Endothelial cell of umbilical vein (primary cell): ENCODE measurements around the gene STK40. TPM values are rescaled to one million over a fixed set of nuclear protein-coding genes. Genes with fewer than 3 reads are reported as not detected.

ENCODE experiments used
- BruUV-seq: library from RNA; stranded (reverse); fragments of 400-500 nt; replicated peaks from 2 replicates; lab custom pipeline; 2021; lab: Mats Ljungman, UMichigan
- CTCF ChIA-PET: fragments of 300-600, 350-600 bp; sonication (Branson Sonifier 250); formaldehyde crosslinking; loops from one replicate; lab custom pipeline; 2021; ENCODE audit warnings: antibody characterized with exemption, inconsistent platforms; lab: Charles Lee
- POLR2A ChIA-PET: fragments of 300-600, 350-600 bp; sonication (Branson Sonifier 250); formaldehyde crosslinking; loops from one replicate; lab custom pipeline; 2021; ENCODE audit warnings: antibody characterized with exemption, inconsistent platforms; lab: Charles Lee
- DNase-seq: peaks from one replicate; pipeline ENCODE4 v3.0.0-alpha.2; 2011; ENCODE audit warnings: low read depth, low spot score
- FAIRE-seq: peaks from 2 replicates; lab custom pipeline; 2011; peaks lifted over from hg19 to GRCh38; lab: Jason Lieb, UNC
- H2AFZ ChIP-seq: 2 replicates; pipeline ENCODE4 v1.6.0; 2012; ENCODE audit warnings: low read depth, low read length, control low read depth, inconsistent platforms
- H3K27ac ChIP-seq: 2 replicates; pipeline ENCODE4 v1.5.1; 2011; ENCODE audit warnings: low read depth, mild to moderate bottlenecking, control low read depth, low read length, moderate library complexity; ENCODE audit not compliant: insufficient read depth
- H3K27me3 ChIP-seq, 2 experiments: 2 replicates each; pipeline versions ENCODE4 v1.6.0 to v1.6.1; 2011; ENCODE audit warnings: low read length in 2 of 2, mixed read lengths in 1 of 2; ENCODE audit not compliant: control insufficient read depth in 2 of 2, insufficient read depth in 2 of 2
- H3K36me3 ChIP-seq, 2 experiments: 2 replicates in 1 of 2; 3 replicates in 1 of 2; pipeline ENCODE4 v1.5.1; 2011; ENCODE audit warnings: low read length in 2 of 2, mild to moderate bottlenecking in 1 of 2, moderate library complexity in 1 of 2; ENCODE audit not compliant: control insufficient read depth in 2 of 2, insufficient read depth in 2 of 2; ENCODE audit errors: extremely low read depth in 1 of 2
- H3K4me1 ChIP-seq: 3 replicates; pipeline ENCODE4 v1.5.1; 2011; ENCODE audit warnings: mild to moderate bottlenecking, low read length; ENCODE audit not compliant: control insufficient read depth, insufficient read depth; ENCODE audit errors: extremely low read depth
- H3K4me2 ChIP-seq: 2 replicates; pipeline ENCODE4 v1.6.1; 2011; ENCODE audit warnings: low read length, control low read depth, mixed read lengths; ENCODE audit not compliant: insufficient read depth
- H3K4me3 ChIP-seq, 3 experiments: fragments of 200-600 bp in 1 of 3; sonication (generic), shearing (Covaris generic) in 1 of 3; replicated peaks in 1 of 3; 2 replicates each; pipeline ENCODE4 v1.5.1; 2011 to 2016; ENCODE audit warnings: control low read depth in 3 of 3, low read length in 3 of 3, mild to moderate bottlenecking in 2 of 3, inconsistent platforms in 1 of 3, low read depth in 1 of 3, moderate library complexity in 1 of 3; ENCODE audit not compliant: insufficient read depth in 1 of 3
- H3K79me2 ChIP-seq: 2 replicates; pipeline ENCODE4 v1.6.0; 2012; ENCODE audit warnings: low read length, inconsistent platforms; ENCODE audit not compliant: control insufficient read depth, insufficient read depth
- H3K9ac ChIP-seq: replicated peaks from 2 replicates; pipeline ENCODE3; 2011; ENCODE audit warnings: low read length, control low read depth; ENCODE audit not compliant: insufficient read depth; ENCODE audit errors: extremely low read depth
- H3K9me1 ChIP-seq: replicated peaks from 3 replicates; pipeline ENCODE4 v1.6.0; 2011; ENCODE audit warnings: mild to moderate bottlenecking, low read length; ENCODE audit not compliant: control insufficient read depth, insufficient read depth; ENCODE audit errors: extremely low read depth
- H3K9me3 ChIP-seq: replicated peaks from 2 replicates; pipeline ENCODE4 v1.5.1; 2012; ENCODE audit warnings: low read length, inconsistent platforms; ENCODE audit not compliant: control insufficient read depth, insufficient read depth
- H4K20me1 ChIP-seq: replicated peaks from 2 replicates; pipeline ENCODE3; 2011; ENCODE audit warnings: mild to moderate bottlenecking, low read length; ENCODE audit not compliant: control insufficient read depth, insufficient read depth; ENCODE audit errors: extremely low read depth
- EZH2 ChIP-seq: IDR thresholded peaks from 2 replicates; pipeline ENCODE4 v1.6.1; 2012; ENCODE audit warnings: borderline replicate concordance, low read depth, mild to moderate bottlenecking, moderate library complexity, low read length, inconsistent platforms; ENCODE audit not compliant: severe bottlenecking
- FOS ChIP-seq: IDR thresholded peaks from 2 replicates; pipeline ENCODE4 v1.6.1; 2011; ENCODE audit warnings: mild to moderate bottlenecking, low read length, moderate library complexity, borderline replicate concordance; ENCODE audit not compliant: insufficient read depth
- GATA2 ChIP-seq: IDR thresholded peaks from 2 replicates; pipeline ENCODE4 v1.7.0; 2011; ENCODE audit warnings: low read depth, mild to moderate bottlenecking, moderate library complexity, mixed read lengths, low read length; ENCODE audit not compliant: insufficient read length, insufficient read depth
- JUN ChIP-seq: IDR thresholded peaks from 2 replicates; pipeline ENCODE4 v1.6.1; 2011; ENCODE audit warnings: borderline replicate concordance, low read depth; ENCODE audit not compliant: insufficient read length, insufficient read depth
- MAX ChIP-seq: IDR thresholded peaks from 2 replicates; pipeline ENCODE4 v1.6.1; 2011; ENCODE audit not compliant: insufficient read depth, insufficient read length
- MYC ChIP-seq: IDR thresholded peaks from one replicate; pipeline ENCODE4 v1.6.1; 2011; ENCODE audit warnings: mild to moderate bottlenecking, low read depth, low read length
- POLR2A ChIP-seq: IDR thresholded peaks from 2 replicates; pipeline ENCODE4 v1.6.1; 2012; ENCODE audit warnings: low read depth, mild to moderate bottlenecking, control low read depth, low read length
- POLR2AphosphoS5 ChIP-seq: IDR thresholded peaks from 2 replicates; pipeline ENCODE4 v1.6.1; 2012; ENCODE audit warnings: low read depth, mild to moderate bottlenecking, control low read depth, low read length, moderate library complexity; ENCODE audit not compliant: insufficient read depth
- dilution Hi-C: fragments of 300-500 bp; cut with MboI; formaldehyde crosslinking; loops from one replicate; pipeline ENCODE4 v1.15.0; 2019; ENCODE audit warnings: low sequenced_read_pairs; ENCODE audit not compliant: extremely low pct_ligation_motif_present
- intact Hi-C: fragments of 100-400 bp; cut with micrococcal nuclease; formaldehyde crosslinking; loops from one replicate; pipeline ENCODE4 v1.10.0; 2022
- polyA plus RNA-seq, 4 experiments: library from polyadenylated mRNA; depleted of rRNA in 3 of 4; stranded (reverse) in 3 of 4; unstranded in 1 of 4; fragments of >200 nt; gene quantifications; 2 replicates each; pipeline versions ENCODE4 v1.2.1 to v1.2.3, GENCODE V29; 2011 to 2012; ENCODE audit warnings: missing spikeins in 1 of 4
- total RNA-seq: library from RNA; stranded (reverse); gene quantifications from 2 replicates; pipeline ENCODE4 v1.2.3, GENCODE V29; 2021
- TF ChIP-seq, protein P1 (sequence below), 2 donors: IDR thresholded peaks; 1 replicate in 1 of 2; 2 replicates in 1 of 2; pipeline ENCODE4 v1.5.1; 2011; ENCODE audit warnings: low read length in 2 of 2, mild to moderate bottlenecking in 2 of 2, moderate library complexity in 2 of 2, control low read depth in 1 of 2, inconsistent platforms in 1 of 2, low read depth in 1 of 2; ENCODE audit not compliant: insufficient read depth in 1 of 2; ENCODE audit errors: extremely low read depth in 1 of 2

Gene STK40
- total and polyA plus RNA-seq, 2 donors (not counting 3 experiments of a cell fraction or from before 2014, with no cell fraction given) = 20.8 to 36.8 TPM

DNA sequence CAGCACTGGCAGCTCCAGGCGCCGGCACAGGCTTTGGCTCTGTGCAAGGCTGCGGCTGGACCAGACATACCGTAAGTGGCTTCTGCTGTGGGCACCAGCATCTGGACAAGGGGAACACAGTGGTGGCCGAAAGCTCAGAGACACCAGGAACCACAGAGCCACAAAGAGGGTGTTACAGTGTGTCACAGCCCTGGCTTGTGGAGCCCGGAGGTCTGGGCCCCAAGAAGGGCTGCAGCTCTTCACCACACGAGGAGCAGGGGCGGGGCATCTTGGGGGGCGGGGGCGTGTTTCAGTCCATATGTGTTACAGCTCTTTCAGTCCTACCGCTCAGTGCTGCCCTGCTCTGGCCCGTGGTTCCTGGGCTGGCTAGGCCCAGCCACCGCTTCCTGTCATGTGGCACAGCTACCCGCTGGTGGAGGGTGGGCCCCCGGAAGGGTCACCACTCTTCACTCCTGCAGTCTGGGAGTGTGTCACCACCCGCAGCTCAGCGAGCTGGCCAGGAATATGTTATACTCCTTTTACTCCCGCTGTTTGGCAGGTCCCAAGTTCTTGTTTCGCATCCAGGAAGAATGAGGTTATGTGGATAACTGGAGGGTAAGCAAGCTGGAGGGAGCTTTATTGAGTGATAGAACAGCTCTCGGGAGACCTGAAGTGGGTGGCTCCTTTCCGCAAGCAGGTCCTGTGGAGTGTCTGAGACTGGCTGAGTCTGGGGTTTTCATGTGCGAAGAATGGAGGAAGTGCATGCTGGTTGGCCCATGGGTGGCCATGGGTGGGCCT is 15.3 kb upstream of the STK40 start:
- Histone ChIP-seq H3K9ac (no peak overlapping the region), H3K27me3 (no peaks in the 10 kb centered on the region), H3K9me3 (no peaks in the 10 kb centered on the region), H2AFZ (peak overlapping the region; percentile 66), H4K20me1 (no peaks in the 10 kb centered on the region), H3K4me3 (peak overlapping the region in 1 of 3 experiments; percentile 16), H3K4me1 (peaks cover 3% of the 10 kb centered on the region), H3K36me3 (no peaks in the 10 kb centered on the region), H3K9me1 (no peaks in the 10 kb centered on the region), H3K79me2 (peaks cover 8% of the 10 kb centered on the region), H3K4me2 (no peak overlapping the region), H3K27ac (no peak overlapping the region)
- dilution Hi-C loops (no loop called here), intact Hi-C loops (no loop called here)
- no TSS peak for BruUV-seq
- CTCF ChIA-PET = interaction anchor here (0.7 to 2.4 kb wide), 4 partner anchors 21 to 58 kb away, joined by 3 to 14 read pairs (median 5); no protein-coding TSS in a partner anchor
- no peak for TF ChIP-seq MAX
- POLR2A ChIA-PET = interaction anchor here (0.6 to 1.4 kb wide), 3 partner anchors 15 to 304 kb away, joined by 3 to 6 read pairs (median 5); no protein-coding TSS in a partner anchor
- DNase-seq (peak; percentile 43), FAIRE-seq (no peak)

- FAIRE-seq = no peak
- ChIA-PET POLR2A (interaction anchor here (0.6 to 1.4 kb wide), 3 partner anchors 14 to 303 kb away, joined by 3 to 6 read pairs (median 3); no protein-coding TSS in a partner anchor), CTCF (interaction anchor here (0.7 to 2.4 kb wide), 4 partner anchors 21 to 57 kb away, joined by 3 to 14 read pairs (median 5); no protein-coding TSS in a partner anchor)
- intact Hi-C loops (no loop called here), dilution Hi-C loops (no loop called here)
- no peak overlapping the region for H3K4me2 ChIP-seq
- H3K27ac ChIP-seq = no peak overlapping the region
- H3K36me3 ChIP-seq = no peaks in the 10 kb centered on the region
- no TSS peak for BruUV-seq
- no peaks in the 10 kb centered on the region for H4K20me1 ChIP-seq
- H3K9me1 ChIP-seq = no peaks in the 10 kb centered on the region
- DNase-seq = no peak
- no peak overlapping the region for H3K9ac ChIP-seq
- H3K27me3 ChIP-seq = no peaks in the 10 kb centered on the region
- no peaks in the 10 kb centered on the region for H3K9me3 ChIP-seq
- TF ChIP-seq GATA2 (no peak), JUN (no peak), POLR2A (no peak), MAX (no peak), FOS (no peak), POLR2AphosphoS5 (no peak), EZH2 (no peak), MYC (no peak)
- TF ChIP-seq, protein P1, sequence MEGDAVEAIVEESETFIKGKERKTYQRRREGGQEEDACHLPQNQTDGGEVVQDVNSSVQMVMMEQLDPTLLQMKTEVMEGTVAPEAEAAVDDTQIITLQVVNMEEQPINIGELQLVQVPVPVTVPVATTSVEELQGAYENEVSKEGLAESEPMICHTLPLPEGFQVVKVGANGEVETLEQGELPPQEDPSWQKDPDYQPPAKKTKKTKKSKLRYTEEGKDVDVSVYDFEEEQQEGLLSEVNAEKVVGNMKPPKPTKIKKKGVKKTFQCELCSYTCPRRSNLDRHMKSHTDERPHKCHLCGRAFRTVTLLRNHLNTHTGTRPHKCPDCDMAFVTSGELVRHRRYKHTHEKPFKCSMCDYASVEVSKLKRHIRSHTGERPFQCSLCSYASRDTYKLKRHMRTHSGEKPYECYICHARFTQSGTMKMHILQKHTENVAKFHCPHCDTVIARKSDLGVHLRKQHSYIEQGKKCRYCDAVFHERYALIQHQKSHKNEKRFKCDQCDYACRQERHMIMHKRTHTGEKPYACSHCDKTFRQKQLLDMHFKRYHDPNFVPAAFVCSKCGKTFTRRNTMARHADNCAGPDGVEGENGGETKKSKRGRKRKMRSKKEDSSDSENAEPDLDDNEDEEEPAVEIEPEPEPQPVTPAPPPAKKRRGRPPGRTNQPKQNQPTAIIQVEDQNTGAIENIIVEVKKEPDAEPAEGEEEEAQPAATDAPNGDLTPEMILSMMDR (IDR thresholded peaks at IDR 0.05; ENCODE audit: extremely low read depth in 1 of 2, insufficient read depth in 1 of 2, low read depth in 1 of 2, low read length in 2 of 2) = no peak
- H2AFZ ChIP-seq = peak overlapping the region; percentile 58
- no peak overlapping the region for H3K4me3 ChIP-seq
- H3K79me2 ChIP-seq = peaks cover 8% of the 10 kb centered on the region
- peaks cover 3% of the 10 kb centered on the region for H3K4me1 ChIP-seq
Measured at GRCh38 chr1:36400514-36400824, 14.7 kb upstream of the STK40 start.
